GM19025 (cell line): Measurements from ENCODE around the gene ENPP7.
"Not testable (repeated sequence)": the region's sequence is repeated elsewhere in the genome, so short reads cannot be mapped to it uniquely, and the experiment has no call there.

Experiments
- ATAC-seq: cut with Tn5 transposase; IDR thresholded peaks from one replicate; pipeline ENCODE4 v1.9.1; 2021; ENCODE audit warnings: mild to moderate bottlenecking, low read depth, moderate library complexity; ENCODE audit not compliant: unreplicated experiment

ENPP7 gene

DNA sequence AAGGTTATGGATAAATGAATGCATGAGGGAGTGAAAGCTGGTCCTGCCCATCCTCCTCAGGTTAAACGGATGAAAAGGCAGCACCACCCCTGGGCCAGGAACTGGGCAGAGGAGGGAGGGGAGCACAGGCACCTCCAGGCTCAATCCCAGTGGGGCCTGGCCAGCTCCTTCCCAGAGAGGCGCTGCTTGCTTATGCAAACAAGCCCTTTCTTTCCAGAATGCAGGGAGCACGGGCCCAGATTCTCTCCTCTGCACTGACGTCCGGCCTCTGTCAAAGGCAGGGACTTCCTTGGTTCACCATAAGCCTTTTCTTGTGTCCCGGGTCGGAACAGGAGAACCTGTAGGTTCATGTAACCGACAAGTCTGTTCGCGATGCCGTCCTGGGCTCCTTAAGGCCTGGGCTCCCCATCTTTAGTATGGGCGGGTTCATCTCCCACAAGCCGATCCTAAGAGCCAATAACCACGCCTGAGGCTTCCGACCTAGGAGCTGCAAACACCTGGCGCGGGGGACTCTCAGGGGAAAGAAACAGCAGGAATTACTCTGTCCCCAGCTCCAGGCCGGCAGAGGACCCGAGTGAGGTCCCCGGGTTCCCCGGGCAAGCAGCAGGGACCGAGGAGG, 16.3 kb downstream of the ENPP7 start:
- no peak for ATAC-seq

DNA sequence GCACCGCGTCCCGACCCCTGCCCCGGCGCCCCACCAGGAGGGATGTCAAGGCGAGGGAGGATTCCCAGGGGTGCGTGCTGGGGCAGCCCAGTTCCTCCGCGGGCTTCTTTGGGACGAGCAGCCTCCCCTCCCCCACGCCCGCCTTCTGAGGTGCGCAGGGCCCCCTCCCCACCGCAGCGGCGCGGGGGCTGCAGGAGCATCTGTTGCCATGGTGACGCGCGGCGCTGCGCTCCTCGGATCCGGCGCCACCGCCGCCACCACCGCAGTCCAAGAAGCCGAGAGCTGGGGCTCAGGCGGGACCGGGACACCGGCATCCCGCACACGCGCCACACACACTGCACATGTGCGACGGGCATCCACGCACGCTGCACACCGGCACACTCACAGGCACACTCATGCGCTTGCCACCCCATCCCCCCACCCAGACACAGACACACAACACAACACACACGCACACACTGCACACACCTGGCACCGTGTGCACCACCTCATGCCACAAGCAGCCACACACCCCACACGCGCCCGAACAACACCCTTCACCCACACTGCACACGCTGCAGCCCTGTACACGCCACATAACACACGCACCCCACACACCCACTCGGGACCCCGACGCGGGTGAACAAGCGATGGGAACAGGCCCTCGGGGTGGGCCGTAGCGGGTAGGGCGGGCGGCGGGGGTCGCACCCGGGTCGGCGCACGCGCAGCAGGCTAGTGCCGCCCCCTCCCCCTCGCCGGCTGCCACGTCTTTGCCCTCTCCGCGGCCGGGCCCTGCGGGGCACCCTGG, 17.0 kb downstream of the ENPP7 start:
- ATAC-seq = no peak

DNA sequence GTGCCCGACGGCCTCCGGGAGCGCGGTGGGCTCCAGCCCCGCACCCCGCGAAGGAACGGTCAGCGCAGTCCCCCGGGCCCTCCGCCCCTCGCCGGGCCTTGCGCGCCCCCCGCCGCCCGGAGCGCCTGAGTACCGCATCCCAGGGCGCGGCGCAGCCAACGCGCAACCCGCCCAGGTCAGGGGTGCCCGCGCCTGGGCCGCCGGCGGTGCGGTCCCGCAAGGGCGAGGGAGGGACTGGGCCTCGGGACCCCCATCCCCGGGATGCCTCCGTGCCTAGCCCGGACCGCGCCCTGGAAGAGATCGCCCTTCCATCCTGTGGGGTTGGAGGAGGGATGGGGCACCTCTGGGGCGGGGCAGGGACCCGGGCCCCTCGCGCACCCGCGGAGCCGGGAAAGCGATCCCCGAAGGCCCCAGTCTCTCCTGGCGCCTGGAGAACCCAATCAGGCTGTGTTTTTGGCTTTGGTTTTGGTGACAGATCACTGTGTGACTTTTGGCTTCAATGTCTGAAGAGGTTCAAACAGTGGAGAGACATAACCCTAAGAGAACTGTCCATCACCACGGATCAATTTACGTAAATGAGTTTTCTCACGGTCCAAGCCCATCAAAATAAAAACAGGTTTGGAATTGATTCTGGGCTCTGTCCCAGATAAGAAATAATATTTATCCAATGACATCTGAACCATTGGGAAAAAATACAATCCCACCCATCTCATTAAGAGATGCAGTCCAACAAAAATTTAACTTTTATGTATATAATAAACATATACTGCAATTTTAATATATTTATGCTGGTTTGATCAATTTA, 17.8 kb downstream of the ENPP7 start:
- ATAC-seq = no peak

DNA sequence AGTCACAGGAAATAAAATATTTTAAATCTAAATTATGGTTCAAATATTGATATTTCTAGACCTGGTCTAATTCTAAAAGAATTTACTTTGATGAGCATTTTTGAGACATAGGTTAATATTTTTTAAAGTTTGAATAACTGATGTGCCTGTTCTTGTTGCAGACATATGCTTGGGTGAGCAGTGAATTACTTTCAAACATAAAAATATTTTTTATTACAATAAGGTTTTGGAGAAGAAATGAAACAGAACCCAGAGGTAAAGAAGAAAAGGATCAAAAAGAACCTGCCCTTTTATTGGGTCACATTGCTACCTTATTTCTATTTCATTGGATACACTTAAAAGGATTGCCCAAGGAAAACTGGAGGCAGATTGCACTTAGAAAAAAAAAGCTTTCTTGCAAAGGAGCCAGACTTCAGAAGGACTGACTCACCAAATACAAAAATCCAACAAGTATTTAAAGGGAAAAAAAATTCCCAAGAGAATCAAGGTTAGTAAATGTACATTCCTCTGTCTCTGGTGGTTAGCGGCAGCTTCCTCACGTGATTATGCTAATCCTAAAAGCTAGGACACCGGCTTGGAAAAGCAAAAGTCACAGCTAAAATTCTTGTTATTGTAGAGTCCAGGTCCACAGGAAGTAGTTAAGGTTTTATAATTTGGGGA, 18.5 kb downstream of the ENPP7 start:
- no peak for ATAC-seq

DNA sequence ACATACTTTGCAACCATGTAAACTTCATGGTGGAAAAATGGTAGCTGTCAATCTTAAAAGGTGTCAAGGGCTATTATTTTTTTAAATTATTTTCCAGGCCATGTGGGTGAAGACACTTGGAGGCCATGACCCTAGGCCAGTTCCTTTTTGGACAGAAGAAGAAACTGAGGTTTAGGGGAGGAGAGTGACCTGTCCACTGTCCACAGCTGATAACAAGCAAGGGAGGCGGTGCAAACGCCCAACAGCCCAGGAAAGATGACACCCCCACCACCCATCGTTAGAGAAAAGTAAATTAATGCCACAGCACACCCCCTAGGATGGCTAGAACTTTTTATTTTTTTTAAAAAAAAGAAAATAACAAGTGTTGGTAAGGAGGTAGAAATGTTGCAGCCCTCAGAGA, 19.2 kb downstream of the ENPP7 start:
- no peak for ATAC-seq

DNA sequence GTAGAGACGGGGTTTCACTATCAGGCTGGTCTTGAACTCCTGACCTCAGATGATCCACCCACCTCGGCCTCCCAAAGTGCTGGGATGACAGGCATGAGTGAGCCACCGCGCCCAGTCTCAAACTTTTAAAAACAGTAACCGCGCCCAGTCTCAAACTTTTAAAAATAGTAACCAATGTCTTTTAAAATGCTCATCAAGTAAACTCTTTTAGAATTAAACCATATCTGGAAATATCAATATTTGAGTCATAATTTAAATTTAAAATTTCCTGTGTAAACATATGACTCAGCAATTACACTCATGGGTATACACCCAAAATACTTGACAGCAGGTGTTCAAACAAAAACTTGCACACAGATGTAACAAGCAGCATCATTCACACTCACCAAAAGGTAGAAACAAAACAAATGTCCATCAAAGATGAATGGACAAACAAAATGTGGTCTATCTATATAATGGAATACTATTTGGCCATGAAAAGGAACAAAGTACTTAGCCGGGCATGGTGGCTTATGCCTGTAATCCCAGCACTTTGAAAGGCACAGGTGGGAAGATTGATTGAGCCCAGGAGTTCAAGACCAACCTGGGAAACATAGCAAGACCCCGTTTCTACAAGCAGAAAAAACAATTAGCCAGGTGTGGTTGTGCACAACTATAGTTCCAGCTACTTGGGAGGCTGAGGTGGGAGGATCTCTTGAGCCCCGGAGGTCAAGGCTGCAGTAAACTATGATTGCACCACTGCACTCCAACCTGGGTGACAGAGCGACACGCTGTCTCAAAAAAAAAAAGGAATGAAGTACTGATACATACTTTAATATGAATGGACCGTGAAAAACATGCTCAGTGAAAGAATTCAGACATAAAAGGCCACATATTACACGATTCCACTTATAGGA, 20.2 kb downstream of the ENPP7 start:
- no peak for ATAC-seq

DNA sequence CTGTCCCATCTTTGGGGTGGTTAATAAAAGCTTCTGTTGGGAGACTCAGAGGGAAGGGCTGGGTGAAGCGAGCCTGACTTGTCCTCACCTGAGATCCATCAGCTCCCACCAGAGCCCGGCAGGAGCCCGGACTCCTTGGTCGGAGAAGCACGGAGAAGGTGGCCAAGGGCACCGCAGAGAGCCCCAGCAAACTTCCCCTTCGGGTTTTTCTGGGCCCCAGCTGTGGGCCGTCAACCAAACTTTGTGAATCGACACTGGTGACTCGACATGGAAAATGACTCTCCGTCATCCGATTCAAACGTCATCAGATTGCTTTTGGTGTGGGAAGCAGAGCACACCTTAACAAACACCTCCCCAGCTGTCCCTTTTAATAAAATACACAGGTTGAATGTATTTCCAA, 21.4 kb downstream of the ENPP7 start:
- no peak for ATAC-seq

DNA sequence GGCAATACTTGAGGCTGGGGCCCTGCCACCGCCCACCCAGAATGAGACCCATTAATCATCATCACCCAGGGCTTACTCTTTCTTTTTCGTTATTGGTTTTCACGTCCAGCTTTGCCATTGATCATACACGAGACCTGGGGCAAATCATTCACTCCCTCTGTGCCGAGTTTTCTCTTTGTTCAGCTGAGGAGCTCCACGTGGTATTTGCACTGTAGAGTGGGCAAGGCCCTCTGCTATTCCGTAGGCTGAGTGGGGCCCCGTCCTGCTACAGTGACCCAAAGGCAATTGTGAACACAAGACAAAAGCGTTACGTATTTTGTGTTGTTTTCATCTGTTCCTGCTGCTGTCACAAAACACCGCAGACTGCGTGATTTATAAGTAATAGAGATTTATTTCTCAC, 23.6 kb downstream of the ENPP7 start:
- ATAC-seq = no peak

DNA sequence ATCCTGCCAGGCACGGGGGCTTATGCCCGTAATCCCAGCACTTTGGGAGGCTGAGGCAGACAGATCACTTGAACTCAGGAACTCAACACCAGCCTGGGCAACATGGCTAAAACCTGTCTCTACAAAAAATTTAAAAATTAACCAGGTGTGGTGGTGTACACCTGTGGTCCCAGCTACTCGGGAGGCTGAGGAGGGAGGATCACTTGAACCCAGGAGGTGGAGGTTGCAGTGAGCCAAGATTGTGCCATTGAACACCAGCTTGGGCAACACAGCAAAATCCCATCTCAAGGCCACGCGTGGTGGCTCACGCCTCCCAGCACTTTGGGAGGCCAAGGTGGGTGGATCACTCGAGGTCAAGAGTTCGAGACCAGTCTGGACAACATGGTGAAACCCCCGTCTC, 24.2 kb downstream of the ENPP7 start:
- not testable (repeated sequence) for ATAC-seq

DNA sequence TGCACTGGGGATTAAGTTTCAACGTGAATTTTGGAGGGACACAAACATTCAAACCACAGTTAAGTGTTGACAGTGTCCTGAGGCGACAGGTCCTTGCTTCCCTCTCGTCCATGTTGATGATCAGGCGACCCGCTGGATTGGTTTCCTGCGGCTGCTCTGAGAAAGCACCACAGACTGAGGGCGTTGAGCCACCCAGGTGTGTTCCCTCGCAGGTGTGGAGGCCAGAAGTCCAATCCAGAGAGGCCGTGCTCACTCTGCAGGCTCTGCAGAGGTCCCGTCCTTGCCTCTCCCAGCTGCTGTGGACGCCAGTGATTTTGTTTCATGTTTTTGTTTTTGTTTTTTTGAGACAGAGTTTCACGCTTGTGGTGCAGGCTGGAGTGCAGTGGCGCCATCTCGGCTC, 24.8 kb downstream of the ENPP7 start:
- ATAC-seq = no peak

DNA sequence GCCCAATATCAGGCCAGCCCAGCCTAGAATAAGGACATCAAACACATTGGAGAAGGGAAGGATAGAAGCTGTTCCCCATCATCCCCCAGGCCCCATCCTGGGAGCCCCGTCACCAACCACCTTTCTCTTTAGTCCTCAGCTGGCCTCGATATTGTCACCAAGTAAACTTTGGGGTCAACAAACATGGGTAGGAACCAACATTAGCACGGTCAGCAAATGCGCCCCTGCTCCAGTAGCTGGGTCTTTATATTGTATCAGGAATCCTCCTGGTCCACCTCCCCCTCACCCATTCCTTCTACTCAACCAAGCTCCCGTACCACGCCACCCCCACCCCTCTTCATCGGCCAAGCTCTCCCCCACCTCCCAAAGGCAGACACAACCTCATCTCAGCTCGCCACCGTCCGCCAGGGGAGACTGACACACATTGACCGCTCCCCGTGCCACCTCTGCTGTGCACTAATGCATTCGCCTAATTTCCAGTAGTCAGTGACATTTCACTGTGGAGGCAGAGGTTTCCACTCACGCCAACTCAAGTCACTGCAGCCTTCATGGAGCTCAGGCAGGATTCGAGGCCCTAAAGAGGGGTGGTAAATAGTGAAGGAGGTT, 26.5 kb downstream of the ENPP7 start:
- ATAC-seq = no peak

DNA sequence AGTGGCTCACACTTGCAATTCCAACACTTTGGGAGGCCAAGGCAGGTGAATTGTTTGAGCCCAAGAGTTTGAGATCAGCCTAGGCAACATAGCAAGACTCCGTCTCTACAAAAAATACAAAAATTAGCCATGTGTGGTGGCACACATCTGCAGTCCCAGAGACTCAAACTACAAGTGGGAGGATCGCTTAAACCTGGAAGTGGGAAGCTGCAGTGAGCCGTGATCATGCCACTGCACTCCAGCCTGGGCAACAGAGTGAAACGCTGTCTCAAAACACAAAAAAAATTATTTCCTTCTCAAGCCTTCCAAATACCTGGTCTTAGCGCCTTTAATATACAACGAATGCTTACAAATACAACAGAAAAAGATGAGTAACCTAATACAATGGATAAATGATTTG, 27.5 kb downstream of the ENPP7 start:
- no peak for ATAC-seq

DNA sequence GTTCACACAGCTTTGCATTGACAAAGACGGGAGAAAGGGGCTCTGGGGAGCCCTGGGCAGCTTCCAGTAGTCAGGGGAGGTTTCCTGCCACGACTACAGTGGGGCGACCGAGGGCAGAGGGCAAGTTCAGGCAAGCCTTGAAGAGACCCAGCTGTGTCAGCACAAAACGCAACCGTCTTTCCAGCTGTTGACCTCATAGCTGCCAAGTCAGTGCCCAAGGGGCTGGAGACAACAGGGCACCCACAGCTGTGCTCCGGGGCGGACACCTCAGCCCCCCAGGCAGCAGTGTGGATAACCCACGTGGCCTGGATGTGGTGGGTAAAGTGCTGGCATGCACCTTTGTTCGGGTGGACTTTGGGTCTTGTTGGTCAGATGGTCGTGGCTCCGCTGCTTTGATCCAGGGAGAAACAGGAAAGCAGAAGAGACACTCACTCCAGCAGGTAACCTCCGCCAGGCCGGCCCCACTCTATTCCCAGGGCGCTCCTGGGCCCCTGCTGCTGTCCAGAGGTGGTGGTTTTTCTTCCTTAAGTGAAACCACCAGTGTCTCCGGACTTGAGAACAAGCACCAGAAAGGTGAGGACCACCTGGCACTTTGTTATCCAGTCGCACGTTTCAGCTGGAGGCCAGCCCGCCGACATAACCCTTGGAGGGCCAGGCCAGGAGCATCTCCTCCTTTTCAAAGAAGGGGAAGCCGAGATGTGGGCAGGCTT, 29.6 kb downstream of the ENPP7 start:
- no peak for ATAC-seq

DNA sequence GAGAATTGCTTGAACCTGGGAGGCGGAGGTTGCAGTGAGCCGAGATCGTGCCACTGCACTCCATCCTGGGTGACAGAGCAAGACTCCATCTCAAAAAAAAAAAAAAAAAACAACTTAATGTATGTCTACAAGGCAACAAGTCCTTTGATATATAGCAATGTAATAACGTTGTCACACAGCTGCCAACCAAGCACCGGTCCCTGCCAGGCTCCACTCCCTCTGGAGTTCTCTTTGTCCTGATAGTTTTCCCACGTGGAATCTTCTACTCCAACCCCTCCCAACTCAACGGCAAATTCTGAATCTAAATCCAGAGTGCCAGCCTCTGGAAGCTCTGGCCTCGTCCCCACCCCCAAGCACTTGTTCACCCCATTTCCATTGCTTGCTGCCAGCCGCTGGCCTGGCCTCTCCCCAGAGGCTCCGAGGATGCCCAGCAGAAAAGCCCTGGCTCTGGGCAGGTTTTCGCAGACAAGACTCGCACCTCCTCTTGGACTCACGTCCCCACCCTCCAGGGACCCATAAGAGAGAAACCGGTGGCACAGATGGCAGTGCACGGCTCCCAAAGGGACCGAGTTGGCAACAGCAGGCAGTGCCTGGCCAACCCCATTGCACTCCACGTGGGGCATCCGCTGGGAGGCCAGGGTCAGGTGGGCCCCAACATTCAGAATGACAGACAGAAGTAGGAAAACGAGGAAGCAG, 31.3 kb downstream of the ENPP7 start:
- no peak for ATAC-seq

DNA sequence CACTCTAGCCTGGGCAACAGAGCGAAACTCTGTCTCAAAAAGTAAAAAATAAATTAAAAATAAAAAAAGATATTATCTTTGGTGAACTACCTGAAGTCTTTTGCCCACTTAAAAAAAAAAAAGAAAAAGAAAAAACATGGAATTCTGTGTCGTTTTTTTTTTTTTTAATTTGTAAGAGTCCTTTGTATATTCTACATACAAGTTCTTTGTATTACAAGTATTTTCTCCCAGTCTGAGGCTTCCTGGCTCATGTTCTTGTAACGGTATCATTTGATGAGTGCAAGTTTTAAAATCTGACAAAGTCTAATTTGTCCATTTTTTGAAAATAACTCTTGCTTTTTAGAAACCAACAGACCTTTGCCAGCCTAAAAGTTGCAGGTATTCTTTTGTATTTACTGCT, 35.0 kb downstream of the ENPP7 start:
- ATAC-seq = no peak

DNA sequence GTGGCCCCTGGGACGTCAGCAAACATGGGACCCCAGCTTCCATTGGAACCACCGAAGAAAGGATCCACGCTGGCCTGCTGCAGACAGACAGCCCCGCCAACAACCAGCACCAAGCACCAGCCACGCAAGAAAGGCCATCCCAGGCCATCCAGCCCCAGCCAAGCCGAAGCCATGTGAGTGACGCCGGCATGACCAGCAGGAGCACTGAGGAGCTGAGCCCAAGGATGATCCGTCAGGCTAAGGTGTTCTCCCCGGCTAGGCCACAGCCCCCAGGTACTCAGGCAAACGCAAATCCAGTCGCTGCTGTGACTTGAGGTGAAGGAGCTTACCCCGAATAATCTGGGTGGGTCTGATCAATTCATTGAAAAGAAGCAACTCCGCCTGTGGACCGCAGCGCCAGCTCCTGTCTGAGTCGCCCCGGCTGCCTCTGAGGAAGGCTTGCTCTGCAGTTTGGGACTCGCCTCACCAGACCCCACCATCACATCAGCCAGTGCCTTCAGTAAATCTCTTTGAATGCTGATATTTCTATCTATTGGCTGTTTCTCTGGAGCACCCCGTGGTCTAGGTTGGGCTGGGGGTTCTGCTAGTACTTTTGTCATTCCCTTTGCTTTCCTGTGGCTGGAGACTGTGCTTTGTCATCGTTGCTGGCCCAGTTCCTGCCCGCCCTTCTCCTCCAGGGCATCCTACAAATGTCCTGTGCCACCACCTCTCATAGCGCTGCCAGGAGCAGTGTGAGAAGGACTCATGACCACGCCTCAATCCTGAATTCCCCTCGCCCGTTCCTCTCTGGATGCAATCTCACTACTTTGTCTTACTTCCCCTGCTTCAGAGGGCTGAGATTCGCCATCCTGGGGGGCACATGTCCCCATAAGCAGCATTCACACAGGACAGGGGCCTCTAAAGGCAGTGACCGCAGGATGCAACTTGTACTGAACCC, 39.1 kb downstream of the ENPP7 start:
- ATAC-seq = no peak

DNA sequence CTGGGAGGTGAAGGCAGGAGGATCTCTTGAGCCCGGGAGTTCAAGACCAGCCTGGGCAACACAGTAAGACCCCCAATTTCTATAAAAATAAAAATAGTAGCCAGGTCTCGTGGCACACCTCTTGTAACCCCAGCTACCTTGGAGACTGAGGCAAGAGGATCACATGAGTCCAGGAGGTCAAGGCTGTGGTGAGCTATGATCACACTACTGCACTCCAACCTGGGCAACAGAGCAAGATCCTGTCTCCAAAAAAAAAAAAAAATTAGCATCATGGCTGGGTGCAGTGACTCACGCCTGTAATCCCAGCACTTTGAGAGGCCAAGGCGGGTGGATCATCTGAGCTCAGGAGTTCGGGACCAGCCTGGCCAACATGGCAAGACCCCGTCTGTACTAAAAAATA, 40.5 kb downstream of the ENPP7 start:
- no peak for ATAC-seq
